Heart right ventricle (tissue), 16 donors: ENCODE measurements around the gene C17orf114.

Experiments
- ATAC-seq, 8 donors: fragments of 200-7000 bp; cut with Tn5 transposase; one replicate each; pipeline ENCODE4 v1.9.1; 2020; ENCODE audit warnings: mild to moderate bottlenecking in 8 of 8, moderate library complexity in 8 of 8, moderate number of reproducible peaks in 1 of 8
- DNase-seq, 2 donors: peaks; one replicate each; pipeline ENCODE4 v3.0.0-alpha.2; 2020
- H3K27ac ChIP-seq, 10 donors: fragments of 200-600 bp; sonication (generic) in 2 of 10; one replicate each; pipeline versions ENCODE4 v1.5.0 to v1.8.0; 2020 to 2022; ENCODE audit warnings: mild to moderate bottlenecking in 3 of 10
- H3K27me3 ChIP-seq, 7 donors: fragments of 200-600 bp; one replicate each; pipeline ENCODE4 v1.8.0; 2021 to 2022; ENCODE audit warnings: mild to moderate bottlenecking in 2 of 7
- H3K36me3 ChIP-seq, 9 donors: fragments of 200-600 bp; sonication (generic) in 1 of 9; one replicate each; pipeline versions ENCODE4 v1.5.0 to v1.8.0; 2020 to 2022; ENCODE audit warnings: mild to moderate bottlenecking in 2 of 9
- H3K4me1 ChIP-seq, 9 donors: fragments of 200-600 bp; sonication (generic) in 1 of 9; one replicate each; pipeline versions ENCODE4 v1.5.0 to v1.8.0; 2020 to 2022; ENCODE audit warnings: mild to moderate bottlenecking in 4 of 9
- H3K4me3 ChIP-seq, 10 donors: fragments of 200-600 bp; sonication (generic) in 2 of 10; one replicate each; pipeline versions ENCODE4 v1.5.0 to v1.8.0; 2020 to 2022; ENCODE audit warnings: mild to moderate bottlenecking in 7 of 10, moderate library complexity in 2 of 10
- H3K9me3 ChIP-seq, 11 donors: fragments of 200-600 bp in 10 of 11; sonication (generic) in 2 of 11; one replicate each; pipeline versions ENCODE4 v1.5.0 to v1.8.0; 2013 to 2022; ENCODE audit warnings: mild to moderate bottlenecking in 2 of 11, control low read depth in 1 of 11, moderate library complexity in 1 of 11
- WGBS, 2 donors: extraction: QIAGEN DNeasy Blood & Tissue Kit; methylation state at CpG; one replicate each; pipeline ENCODE4 v1.1.7; 2013; ENCODE audit warnings: inconsistent platforms in 1 of 2; 5-methylcytosine and 5-hydroxymethylcytosine counted together
- intact Hi-C, 10 donors: fragments of 100-400 bp; cut with DNase I; formaldehyde crosslinking; loops; one replicate each; pipeline versions ENCODE4 v1.11.1 to v1.14.2; 2022
- TF ChIP-seq, protein P1 (sequence below), 9 donors: fragments of 200-600 bp; sonication (generic) in 2 of 9; IDR thresholded peaks; one replicate each; pipeline versions ENCODE4 v1.5.0 to v1.8.0; 2021 to 2022; ENCODE audit warnings: antibody characterized with exemption in 9 of 9, mild to moderate bottlenecking in 5 of 9, moderate library complexity in 1 of 9
- donor health status: Arrhythmogenic right ventricular cardiomyopathy.
- donor health status: ischemic (EF 13 %, LVEDD 7.1; RV severe dilation, severe dysfunction).
- donor health status: healthy with polysubstance abuse.
- donor health status: DM: no; HTN: yes; CAD: no.
- donor health status: DM: no; HTN: no; CAD: no.
- donor health status: ischemic (EF 25% LVEDD 6.9; RV normal size, moderate dysfunction).
- donor health status: ischemic (EF 25% LVEDD 5.7; RV mildly dilated, moderate dysfunction).
- donor health status: healthy.
- donor health status: DM: yes; HTN: yes; CAD: no.
- donor health status: Ischemic cardiomyopathy.
- donor health status: ischemic (EF 35%, LVEDD 5.7; RV mildly dilated, moderate dysfunction).
- donor health status: nonischemic (EF 11% LVEDD 7.7; RV severe dilation, severe dysfunction).
- donor health status: DM: yes; HTN: yes; CAD: no.
- donor health status: PGD.
- donor health status: ischemic (EF 29% LVEDD 5.4; RV normal size, mild dysfunction).
- donor health status: nonischemic (EF 23%, LVEDD 6.1; RV moderate dilation, normal function).

C17orf114 gene

DNA sequence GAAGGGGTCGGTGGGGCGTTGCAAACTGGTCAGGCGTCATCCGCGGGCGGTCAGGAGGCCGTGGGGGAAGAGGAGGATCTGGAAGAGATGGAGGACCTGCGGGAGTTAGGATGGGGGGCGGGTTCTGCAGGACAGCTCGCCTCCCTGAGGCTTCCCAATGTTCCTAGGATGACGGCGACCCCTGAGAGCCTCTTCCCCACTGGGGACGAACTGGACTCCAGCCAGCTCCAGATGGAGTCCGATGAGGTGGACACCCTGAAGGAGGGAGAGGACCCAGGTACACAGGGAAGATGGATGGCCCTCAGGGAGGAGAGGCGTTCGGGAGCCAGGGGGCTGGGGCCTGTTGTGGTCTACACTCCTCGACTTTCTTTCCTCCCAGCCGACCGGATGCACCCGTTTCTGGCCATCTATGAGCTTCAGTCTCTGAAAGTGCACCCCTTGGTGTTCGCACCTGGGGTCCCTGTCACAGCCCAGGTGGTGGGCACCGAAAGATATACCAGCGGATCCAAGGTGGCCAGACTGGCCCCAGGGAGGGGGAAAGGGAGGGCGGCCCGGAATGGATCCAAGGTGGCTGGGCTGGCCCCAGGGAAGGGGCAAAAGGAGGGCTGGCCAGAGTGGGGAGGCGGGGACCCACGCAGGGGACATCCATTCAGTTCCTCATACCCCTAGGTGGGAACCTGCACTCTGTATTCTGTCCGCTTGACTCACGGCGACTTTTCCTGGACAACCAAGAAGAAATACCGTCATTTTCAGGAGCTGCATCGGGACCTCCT lies 5.7 kb upstream of the C17orf114 start:
- peak overlapping the region; percentile 46 to 99 (median 88) for H3K4me3 ChIP-seq
- DNase-seq (no peak), ATAC-seq (peak; percentile 2 to 28 (median 16))
- TF ChIP-seq, protein P1, sequence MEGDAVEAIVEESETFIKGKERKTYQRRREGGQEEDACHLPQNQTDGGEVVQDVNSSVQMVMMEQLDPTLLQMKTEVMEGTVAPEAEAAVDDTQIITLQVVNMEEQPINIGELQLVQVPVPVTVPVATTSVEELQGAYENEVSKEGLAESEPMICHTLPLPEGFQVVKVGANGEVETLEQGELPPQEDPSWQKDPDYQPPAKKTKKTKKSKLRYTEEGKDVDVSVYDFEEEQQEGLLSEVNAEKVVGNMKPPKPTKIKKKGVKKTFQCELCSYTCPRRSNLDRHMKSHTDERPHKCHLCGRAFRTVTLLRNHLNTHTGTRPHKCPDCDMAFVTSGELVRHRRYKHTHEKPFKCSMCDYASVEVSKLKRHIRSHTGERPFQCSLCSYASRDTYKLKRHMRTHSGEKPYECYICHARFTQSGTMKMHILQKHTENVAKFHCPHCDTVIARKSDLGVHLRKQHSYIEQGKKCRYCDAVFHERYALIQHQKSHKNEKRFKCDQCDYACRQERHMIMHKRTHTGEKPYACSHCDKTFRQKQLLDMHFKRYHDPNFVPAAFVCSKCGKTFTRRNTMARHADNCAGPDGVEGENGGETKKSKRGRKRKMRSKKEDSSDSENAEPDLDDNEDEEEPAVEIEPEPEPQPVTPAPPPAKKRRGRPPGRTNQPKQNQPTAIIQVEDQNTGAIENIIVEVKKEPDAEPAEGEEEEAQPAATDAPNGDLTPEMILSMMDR (IDR thresholded peaks at IDR 0.05) = no peak
- H3K9me3 ChIP-seq = no peaks in the 10 kb centered on the region
- no peaks in the 10 kb centered on the region for H3K27me3 ChIP-seq
- intact Hi-C loops = loop anchor here in 1 of 10 donors (5.0 kb wide), 1 partner anchor 70 kb away; no protein-coding TSS in a partner anchor
- 34 to 38% methylated on average over 32 of the region's 32 CpGs for WGBS, 2 donors
- peaks cover 7 to 31% (median 18%) of the 10 kb centered on the region in 9 donors for H3K4me1 ChIP-seq
- peak overlapping the region in 8 of 10 donors; percentile 50 to 94 (median 90) for H3K27ac ChIP-seq
- H3K36me3 ChIP-seq = peaks cover 0 to 28% (median 0%) of the 10 kb centered on the region in 9 donors

DNA sequence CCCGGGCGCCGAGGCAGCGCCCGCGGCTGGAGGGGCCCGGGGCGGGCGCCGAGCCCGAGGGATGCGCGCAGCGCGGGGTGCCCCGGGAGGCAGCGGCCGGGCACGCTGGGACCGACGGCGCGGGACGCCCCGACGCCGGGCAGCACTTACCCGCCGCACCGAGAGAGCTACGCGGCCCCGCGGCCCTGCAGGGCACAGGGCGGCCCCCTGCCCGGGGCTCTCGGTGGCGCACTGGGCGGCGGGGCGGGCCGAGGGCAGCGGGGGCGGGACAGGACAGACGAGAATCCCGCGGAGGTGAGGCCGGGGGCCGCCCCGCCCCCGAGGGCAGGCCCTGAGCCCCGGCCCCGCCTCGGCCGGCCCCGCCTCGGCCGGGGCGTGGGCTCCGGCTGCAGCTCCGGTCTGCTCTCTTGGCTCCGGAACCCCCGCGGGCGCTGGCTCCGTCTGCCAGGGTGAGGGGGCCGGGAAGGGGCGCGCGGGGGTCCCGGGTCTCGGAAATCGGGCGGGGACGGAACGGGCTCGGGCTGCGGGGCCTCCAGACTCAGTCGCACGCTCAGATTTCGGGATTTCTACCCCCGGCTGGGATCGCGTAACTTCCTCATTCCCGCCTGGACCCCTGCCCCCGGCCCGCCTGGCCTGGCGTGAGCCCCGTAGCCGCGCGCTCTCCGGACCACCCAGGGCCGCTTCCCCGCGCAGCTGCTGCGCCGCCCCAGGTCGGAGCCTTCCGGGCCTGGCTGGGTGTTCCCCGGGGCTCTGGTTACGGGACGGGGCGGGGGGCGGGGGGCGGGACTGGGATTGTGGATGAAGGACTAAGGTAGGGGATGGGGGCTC lies 4.9 kb upstream of the C17orf114 start, which contains the start of gene PLD2:
PLD2 (plus strand) TSS at position 376 of the 828 bp plus-strand sequence. CDS start 621 bp downstream, outside the sequence.
- peak within 1 kb of the TSS; percentile 4 to 94 (median 89) for H3K27ac ChIP-seq
- ATAC-seq = peak; percentile 97 to 99 (median 97)
- DNase-seq = peak; percentile 87 to 89
- H3K4me3 ChIP-seq = peak within 1 kb of the TSS; percentile 46 to 99 (median 88)
- WGBS, 2 donors = 0 to 1% methylated on average over 75 to 106 of the region's 106 CpGs
- peaks cover 0 to 28% (median 0%) of the 10 kb centered on the region in 9 donors for H3K36me3 ChIP-seq
- no peaks in the 10 kb centered on the region for H3K9me3 ChIP-seq
- H3K4me1 ChIP-seq = peaks cover 7 to 26% (median 18%) of the 10 kb centered on the region in 9 donors
- no peaks in the 10 kb centered on the region for H3K27me3 ChIP-seq
- TF ChIP-seq, protein P1 (IDR thresholded peaks at IDR 0.05) = no peak
- intact Hi-C loops = loop anchor here in 1 of 10 donors (5.0 kb wide), 1 partner anchor 70 kb away; no protein-coding TSS in a partner anchor

DNA sequence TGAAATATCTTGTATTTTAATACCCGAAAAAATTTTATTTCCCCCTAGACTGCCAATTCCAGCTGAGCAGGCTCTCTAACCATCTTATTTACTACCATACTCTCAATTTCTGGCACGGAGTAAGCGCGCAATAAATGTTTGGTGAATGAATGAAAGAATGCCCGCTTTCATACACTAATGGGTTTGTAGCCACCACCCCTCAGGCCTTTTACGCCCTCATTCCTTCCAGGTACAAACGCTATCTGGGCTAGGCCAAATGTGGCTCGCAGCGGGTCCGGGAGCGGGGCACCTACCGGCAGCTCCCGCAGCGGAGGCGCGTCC lies 4.3 kb upstream of the C17orf114 start:
- H3K9me3 ChIP-seq = no peaks in the 10 kb centered on the region
- peak overlapping the region in 8 of 10 donors; percentile 43 to 94 (median 90) for H3K27ac ChIP-seq
- 5 to 9% methylated on average over 12 to 16 of the region's 16 CpGs for WGBS, 2 donors
- DNase-seq = no peak
- no peak for ATAC-seq
- H3K27me3 ChIP-seq = no peaks in the 10 kb centered on the region
- peaks cover 7 to 26% (median 18%) of the 10 kb centered on the region in 9 donors for H3K4me1 ChIP-seq
- peaks cover 0 to 24% (median 0%) of the 10 kb centered on the region in 9 donors for H3K36me3 ChIP-seq
- TF ChIP-seq, protein P1 (IDR thresholded peaks at IDR 0.05) = no peak
- H3K4me3 ChIP-seq = peak overlapping the region; percentile 28 to 99 (median 86)
- intact Hi-C loops = loop anchor here in 1 of 10 donors (5.0 kb wide), 1 partner anchor 71 kb away; no protein-coding TSS in a partner anchor
